GDM1 (cell line): Measurements from ENCODE around the gene TXNRD3.

Experiments used
- DNase-seq: peaks from one replicate; lab custom pipeline; 2025; lab: John Stamatoyannopoulos, UW

TXNRD3 gene

DNA sequence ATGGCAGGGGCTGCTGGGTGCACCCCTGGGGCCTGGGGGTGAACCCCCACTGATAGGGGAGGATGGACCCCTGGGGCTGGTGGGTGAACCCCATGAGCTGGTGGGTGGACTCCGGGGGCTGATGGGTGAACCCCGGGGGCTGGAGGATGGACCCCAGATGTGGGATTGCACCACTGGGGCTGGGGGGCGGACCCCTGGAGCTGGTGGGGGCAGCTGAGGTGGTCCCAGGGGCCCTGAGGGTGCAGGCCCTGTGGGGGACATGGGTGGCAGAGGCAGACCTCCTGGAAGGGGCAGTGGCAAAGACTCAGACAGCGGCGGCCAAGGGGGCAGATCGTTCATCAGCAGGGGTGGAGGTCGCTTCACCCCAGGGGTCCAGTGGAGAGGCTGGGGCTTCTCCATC, 17.4 kb upstream of the TXNRD3 start:
- DNase-seq = no peak

DNA sequence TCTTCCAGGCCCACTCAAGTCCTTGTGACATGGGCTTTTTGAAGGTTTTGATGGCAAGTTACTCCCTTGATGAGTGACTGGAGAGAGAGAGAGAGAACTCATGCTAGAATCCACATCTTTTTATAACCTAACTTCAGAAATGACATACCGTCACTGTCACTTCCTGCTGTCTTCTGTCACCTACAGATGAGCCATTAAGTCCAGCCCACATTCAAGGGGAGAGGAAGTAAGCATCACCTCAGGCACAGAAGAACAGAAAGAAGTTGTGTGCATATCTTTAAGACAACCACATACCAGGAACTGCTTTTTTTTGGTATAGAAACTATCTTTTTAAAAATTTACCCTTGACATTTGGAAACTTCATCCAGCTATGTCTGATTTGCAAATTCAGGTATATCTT, 16.6 kb upstream of the TXNRD3 start:
- DNase-seq = no peak

DNA sequence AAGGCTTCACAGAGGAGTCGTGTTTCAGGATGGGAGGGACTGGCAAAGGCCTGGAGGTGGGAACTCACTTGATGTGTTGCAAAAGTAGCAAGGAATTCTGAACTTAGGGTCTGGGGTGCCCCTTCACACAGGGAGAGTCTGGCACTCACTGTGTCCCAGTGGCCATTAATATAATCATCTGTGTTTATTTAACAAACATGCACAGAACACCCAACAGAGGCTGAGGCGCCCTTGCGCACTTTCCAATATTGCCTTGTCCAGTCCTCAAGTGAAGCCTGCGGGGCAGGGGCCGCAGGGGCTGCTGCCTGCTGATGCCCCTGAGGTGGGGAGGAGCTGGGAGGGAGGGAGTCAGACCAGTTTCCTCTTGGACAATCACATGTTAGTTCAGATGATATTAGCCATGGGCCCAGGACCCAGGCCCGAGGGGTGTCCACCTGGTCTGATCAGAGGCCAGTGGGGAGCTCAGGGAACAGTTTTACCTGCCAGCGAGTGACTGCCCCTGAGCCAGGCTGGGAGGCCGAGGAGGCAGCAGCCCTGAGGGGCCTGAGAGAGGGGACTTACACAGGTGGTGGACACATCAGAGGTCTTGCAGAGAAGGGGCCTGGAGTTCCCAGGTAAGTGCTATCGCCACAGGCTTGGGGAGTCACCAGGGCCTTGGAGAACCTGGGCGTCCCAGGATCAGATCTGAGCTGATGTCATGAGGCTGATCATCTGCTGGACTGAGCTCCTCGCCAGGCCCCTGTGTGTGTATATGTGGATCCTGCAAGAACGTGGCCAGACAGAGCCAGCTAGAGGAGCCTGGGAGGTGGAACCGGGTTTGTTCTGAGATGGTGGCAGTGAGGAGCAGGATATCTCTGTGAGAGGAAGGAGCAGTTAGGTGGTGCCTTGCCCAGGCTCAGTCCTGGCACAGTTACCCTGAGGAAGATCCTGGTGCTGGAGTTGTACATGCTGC, 13.8 kb upstream of the TXNRD3 start:
- DNase-seq = no peak

DNA sequence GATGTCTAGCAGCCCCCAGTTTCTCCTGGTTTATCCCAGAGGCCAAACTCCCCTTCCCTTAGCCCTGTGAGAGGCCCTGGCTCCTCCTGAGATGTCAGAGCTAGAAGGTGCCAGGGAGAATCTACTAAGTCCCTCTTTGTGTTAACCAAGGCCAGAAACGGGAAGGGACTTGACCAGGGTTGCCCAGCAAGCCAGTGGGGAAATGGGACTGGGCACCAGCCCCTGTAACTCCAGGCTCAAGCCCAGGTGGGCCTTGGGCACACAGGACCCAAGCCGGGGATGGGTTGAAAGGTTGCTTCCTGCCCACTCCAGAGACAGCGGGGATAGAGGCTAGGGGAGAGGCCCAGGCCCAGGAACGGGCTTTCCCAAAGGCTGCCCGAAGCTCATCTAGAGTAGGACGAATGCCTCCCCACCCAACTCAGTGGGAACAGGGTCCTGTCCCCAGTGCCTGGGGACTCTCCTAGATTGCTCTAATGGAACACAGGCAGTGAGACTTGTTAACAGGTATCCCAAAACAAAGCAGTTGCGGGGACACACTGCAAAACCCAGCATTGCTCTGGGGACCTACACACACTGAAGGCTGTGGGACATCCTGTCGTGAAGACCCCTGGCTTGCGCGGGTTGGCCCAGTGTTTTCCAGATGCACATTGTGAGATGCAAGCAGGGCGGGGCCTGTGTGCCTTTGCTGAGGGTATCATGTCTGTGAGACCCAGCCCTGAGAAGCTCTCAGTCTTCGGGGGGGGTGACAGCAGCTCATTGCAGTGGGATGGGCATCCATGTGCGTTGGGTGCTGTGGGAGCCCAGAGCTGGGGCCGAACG, 12.9 kb upstream of the TXNRD3 start:
- DNase-seq = no peak

DNA sequence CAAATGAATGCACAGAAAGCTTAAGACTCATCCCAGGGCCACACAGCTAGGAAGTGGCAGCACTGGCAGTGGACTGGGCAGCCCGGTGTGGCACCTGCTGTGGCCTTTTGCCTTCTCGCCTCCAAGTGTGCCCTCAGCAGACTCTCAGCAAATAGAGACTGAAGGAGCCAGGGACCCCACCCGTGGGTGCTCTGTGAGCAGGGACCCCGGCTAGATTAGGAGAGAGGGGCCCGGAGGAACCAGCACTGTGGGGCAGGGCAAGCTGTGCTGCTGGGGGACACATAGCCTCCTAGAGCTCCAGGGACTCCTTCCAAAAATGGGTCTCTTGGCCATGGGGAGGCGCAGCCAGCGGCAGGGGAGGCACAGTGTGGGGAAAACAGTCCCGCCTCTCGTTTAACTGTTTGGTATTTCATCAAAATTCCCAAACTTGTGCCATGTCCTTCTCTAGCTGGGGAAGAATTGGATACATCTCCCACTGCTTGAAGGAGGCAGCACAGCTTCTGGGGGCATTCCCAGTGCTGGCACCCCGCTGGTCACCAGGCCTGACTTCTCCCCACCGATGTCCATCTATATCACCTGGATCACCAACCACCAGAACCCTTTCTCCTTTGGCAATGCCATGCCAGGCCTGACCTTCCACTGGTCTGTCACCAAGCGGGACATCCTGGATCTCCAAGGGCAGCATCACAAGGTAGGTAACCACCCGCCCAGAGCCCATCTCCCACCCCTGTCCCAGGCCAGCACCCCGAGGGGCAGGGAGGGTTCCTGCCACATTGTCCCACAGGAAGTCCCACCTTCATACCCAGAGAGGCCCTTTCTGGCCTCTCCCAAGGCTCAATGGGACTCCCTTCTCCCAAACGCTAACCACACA, 12.0 kb upstream of the TXNRD3 start:
- DNase-seq = no peak

DNA sequence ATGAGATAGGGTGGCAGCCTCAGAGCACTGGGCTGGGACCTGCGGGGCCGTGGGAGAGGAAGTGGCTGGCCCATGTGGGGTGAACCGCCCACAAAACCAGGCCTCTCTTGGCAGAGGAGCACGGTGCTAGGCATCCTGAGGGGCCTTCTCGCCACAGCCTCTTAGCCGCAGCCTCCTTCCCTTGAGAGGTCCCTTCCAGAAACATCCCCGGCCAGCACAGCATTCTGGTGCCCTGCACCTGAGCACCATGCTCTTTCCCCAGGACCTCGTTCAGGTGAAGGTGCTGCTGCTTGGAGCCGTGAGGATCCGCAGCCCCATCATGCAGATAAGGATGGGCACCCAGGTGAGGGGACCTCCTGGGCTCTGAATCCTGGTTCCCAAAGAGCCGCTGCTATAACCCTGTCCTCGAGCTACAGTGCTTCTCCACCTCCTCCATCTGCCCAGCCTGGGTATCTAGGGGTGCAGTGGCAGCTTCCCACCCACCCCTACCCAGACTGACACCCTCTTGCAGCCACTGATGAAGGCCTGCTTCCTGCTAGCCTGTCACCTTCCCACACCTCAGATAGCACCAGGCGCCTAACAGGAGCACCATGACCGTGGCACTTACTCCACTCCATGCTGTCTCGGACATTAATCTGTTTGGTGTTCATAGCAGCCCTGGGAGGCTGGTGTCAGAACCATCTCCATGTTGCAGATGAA, 11.2 kb upstream of the TXNRD3 start:
- DNase-seq = no peak

DNA sequence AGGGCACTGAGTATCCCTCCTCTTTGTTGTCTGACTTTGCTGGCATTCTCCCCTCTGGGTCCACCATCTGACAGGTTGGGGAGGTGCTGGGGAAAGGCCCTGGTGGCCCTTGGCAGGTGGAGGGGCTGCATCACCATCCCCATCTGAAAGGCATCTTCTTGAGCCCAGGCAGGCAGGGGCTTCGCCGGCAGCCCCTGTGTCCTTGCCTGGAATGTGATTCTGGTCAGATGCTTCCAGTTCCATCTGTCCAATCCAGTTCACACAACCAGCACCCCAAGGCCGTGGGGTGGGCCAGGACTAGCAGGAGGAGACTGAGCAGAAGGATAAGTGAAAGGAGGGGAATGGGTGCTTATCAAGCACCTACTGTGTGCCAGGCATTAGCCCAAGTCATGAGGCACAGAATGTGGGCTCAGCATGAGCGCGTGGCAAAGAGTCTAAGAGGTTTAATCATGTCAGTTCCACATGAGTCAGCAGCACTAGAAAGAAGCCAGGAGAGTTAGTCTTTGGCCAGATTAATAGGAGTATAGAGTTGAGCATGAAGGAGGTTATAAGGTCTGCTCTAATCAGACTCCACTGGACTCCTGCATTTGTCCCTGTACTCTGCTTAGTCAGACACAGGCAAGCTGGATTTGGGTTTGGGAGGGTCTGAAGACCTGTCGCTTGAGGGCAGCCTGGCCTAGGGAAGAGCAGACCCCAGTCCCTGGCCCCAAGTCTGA, 10.5 kb upstream of the TXNRD3 start:
- no peak for DNase-seq

DNA sequence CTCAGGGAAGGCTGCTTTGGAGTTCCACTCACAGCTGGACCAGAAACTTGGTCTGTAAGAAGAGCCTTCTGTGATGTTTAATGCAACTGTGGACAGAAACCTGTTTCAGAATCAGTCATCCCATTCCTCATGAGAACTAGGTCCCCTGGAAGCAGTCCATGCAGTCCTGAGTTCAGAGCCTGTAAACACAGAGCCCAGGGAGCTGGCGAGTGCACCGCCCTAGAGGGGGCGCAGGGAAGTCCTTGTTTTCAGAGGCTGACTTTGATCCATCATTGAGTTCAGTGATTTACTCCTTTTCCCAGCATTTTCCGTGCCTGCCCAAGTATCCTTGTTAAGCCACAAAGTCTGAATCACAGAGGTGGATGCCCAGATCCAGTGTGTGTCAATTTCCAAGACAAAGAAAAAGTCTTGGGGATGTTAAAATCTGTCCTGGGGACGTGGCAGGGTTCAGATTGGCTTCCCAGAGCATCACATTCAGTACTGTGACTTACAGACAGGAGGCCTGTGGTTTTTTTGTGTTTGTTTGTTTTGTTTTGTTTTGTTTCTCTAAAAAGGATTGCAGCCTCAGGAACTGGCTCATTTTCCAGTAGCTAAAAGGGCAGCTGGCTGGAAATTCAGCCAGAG, 9.8 kb upstream of the TXNRD3 start:
- DNase-seq = no peak

DNA sequence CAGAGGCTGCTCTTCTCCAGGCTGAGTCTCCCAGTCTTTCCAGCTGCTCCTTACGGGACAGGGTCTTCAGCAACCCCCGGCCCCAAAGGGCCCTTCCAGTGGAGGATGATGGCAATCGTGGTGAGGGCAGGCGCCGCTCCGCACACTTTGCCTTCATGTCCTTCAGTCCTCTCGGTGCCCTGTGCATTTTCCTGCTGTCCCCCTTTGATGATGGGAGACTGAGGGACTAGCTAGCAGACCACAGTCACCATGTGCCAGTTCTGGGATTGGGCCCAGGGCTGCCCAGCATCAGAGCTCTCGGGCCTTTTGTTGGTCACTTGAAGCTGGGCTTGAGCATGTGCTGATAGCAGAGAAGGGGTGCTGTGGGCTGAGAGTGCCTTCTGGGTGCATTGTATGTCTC, 8.8 kb upstream of the TXNRD3 start:
- no peak for DNase-seq

DNA sequence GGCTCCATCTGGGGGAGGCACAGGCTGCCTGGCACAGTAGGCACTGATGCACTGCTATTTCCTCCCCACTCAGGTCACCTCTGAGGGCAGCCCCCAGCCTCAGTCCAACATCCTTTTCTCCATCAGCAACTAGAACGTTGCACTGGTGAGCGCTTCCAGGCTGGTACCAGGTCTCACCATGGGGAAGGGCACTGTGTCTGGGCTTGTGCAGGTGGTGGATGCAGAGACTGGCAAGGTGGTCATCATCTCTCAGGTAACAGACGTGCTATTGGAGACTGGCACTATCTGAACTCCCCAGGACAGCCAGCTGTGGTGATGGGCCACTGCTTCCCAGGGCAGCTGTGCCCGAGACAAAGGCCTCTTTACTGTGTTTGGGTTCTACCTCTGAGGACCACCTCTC, 8.3 kb upstream of the TXNRD3 start:
- DNase-seq = no peak

DNA sequence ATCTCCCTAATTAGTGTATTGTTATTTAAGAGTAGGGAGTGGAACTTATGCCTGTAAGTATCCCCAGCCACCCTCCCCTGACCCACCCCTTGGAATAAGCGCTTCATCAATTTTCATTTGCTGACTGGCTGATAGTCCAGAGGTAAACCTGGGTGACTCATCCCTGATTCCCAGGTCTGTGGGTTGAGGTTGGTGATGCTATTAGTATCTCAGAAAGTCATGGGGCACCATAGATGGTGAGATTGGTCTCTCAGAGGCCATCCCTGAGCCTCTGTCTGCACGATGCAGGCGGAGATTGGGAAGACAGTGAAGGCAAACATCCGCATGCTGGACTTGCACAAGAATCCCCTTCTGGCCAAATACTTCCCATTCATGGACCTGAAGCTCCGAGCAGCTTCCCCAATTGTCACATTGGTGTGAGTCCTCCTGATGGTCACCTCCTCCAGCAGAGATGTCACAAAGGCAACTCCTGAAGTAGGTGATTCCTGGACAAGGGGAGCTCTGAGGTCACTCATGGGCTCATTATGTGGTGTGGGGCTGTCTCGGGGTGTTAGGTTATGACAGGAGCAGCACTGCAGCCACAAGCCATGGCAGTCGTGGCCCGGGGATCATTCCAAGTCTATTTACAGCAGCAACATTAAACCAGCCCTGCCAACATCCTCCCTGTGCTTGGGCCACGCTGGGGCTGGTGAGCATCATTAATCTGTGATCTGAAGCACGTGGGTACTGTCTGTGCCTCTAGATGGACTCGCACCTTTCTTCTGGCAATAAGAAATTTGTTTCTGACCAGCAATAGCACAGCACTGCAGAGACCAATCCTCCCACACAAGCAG, 6.8 kb upstream of the TXNRD3 start:
- DNase-seq = no peak

DNA sequence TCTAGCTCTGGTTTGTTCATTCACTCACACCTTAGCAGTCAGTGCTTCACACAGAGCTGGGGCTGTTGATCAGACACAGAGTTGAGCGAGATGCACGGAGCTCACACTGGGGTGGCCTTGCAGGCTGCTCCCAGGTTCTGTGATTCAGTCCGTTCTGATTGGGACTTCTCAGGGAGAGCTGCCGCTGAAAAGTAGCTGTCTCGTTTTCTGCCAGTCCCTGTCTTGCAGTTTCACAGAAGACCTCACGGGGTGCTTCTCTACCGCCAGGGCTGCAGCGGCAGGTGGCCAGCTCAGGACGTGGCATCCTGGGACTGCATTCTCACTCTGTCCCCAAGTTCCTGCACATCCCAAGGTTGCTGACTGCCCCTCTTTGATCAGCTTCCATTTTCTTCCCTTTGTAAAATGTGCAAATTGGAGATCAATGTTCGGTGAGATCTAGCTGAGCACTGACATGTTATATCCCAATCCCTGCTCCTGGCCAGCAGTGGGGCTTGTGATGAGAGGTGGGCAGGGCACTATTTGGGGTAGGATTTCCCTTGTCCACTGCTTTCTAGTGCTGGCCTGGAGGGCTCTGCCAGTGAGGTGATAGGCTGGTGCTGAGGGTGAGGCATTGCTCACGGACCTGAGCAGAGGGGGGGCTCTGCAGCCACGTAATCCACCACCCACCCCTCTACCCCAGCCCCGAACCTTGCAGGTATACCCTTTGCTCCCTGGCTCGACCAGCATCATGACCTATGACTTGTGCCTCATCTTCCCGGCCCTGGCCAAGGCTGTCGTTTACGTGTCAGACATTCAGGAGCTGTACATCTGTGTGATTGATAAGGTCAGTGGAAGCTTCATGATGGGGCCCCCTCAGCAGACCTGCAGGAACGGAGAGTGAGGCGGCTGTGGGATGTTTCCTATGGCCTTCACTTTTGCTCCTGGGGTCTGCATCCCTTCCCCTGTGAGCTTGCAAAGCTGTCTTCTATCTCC, 5.3 kb upstream of the TXNRD3 start:
- DNase-seq = no peak

DNA sequence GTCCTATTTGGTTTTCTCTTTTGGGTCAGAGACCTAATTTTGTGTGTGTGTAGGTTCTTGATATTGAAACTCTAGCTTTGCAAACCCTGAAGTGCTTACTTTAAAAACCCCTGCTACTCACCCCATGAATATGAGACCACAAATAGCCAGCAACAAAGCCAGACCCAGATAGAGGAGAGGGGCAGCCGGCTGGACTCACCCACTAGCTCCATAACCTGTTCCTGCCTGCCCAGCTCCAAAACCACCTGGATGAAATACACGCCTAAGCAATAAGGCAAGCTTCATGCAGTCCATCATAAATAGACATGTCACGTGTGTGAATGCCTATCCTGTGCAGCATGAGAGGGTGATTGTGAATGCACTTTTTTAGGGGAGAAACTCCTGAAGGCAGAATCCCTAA, 3.7 kb upstream of the TXNRD3 start:
- no peak for DNase-seq

DNA sequence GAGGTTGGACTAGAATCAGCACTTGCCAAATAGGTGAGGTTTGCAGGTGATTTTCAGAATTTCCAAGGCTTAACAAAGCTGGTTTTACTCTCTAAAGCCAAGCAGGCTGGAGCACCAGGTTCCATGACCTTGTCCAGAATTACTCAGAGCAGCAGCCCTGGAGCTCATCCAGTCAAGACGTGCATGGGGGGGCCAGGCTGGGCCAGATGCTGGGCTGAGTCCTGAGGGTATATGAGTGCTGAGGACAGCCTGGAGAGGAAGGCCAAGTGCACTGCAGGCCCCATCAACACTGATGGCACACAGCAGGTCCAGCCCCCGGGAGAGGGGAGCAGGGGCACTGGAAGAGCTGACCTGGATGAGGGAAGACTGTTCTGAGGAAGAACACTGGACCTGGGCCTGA, 3.0 kb upstream of the TXNRD3 start:
- DNase-seq = no peak

DNA sequence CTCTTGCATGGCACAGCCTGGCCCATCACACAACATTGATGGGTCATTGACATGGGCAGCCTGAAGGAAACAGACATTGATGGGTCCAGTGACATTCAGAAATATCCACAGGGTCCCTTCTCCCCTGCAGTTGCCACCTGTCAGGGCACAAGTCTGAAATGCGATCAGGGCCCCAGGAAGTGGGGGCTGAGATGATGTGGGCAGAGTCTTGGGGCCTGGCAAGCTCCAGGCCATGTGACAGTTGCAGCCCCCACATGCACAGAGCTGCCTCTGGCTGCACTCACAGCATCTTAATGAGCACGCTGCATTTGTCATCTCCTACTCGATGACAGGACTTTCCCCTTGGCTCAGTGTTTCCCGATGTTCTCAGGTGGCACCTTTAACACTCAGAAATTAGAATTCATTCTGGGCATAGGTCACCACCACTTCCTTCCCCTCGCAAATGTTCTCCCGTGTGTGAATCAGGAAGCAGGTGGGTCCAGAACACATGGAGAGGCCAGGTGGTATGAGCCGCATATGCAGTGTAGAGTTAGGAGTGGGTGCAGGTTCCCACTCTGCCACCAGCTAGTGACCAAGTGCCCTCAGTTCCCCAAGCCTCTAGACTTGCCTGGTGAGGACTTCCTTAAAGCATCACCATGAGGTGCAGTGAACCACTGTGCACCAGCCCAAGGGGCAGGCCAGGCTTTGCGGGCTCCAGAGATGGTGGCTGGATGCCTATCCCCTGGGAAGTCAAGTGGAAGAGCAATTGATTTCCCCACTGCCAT, 1.6 kb upstream of the TXNRD3 start:
- DNase-seq = no peak

DNA sequence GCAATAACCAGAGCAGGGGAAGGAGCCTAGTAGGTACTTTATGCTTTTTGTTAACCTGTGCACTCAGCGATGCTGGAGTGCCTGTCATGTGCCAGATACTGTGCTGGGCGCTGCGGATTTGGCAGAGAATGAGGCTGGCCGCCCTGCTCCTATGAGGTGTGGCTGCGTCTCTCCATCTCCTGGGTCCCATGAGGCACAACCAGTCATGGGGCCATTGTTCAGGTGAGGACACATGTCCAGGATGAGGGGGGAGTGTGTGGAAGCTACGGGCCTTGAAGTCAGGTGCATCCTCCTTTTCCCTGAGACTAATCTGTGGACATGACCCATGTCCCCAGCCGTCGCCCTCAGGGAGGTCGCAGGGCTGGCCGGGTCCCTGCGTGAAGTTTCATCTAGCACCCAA, 963 bp upstream of the TXNRD3 start:
- DNase-seq = no peak

DNA sequence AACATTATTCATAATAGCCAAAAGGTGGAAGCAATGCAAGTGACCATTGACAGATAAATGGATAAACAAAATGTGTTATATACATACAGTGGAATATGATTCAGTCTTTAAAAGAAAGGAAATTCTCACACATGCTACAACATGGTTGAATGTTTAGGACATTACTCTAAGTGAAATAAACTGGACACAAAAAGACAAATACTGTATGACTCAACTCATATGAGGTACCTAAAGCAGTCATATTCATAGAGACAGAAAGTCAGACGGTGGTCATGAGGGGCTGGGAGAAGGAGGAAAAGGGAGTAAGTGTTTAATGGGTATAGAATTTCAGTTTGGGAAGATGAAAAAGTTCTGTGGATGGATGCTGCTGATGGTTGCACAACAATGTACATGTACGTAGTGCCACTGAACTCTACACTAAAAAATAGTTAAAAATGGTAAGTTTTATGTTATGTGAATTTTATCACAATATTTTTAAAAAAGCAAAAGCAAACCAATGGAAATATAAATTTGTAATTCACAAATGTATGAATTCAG, 5.3 kb downstream of the TXNRD3 start:
- DNase-seq = no peak
